ENCODE data around the gene TMIE. TPM values are rescaled to one million over a fixed set of nuclear protein-coding genes. Genes with fewer than 3 reads are reported as not detected.

The TMIE gene
- total and polyA plus RNA-seq, 10 of the 15 experiments (the other 5 are each of a cell fraction or from before 2014, with no cell fraction given) = not detected

- Histone ChIP-seq H3K4me1 (ENCODE audit: control insufficient read depth, insufficient read depth, low read length) (no peaks in the 10 kb centered on the region), H3K9ac (ENCODE audit: control insufficient read depth, insufficient read depth, low read length) (no peak overlapping the region), H2AFZ (ENCODE audit: control insufficient read depth, low read depth, low read length) (no peak overlapping the region), H4K20me1 (ENCODE audit: control insufficient read depth, insufficient read depth) (no peaks in the 10 kb centered on the region; the same call in 1 of the 2 replicates), H3K79me2 (ENCODE audit: control insufficient read depth, insufficient read depth, low read length) (no peaks in the 10 kb centered on the region), H3K27ac (ENCODE audit: control insufficient read depth, insufficient read depth) (no peak overlapping the region), H3K4me2 (ENCODE audit: control insufficient read depth, insufficient read depth) (no peak overlapping the region), H3K9me3 (replicated peaks; ENCODE audit: control insufficient read depth, insufficient read depth, low read length) (no peaks in the 10 kb centered on the region), H3K4me3 (no peak overlapping the region), H3K27me3 (replicated peaks in 1 of 2; ENCODE audit: control insufficient read depth in 2 of 2, insufficient read depth in 2 of 2, low read length in 1 of 2) (peaks cover 0 to 3% of the 10 kb centered on the region in 2 experiments; a peak in 3 of 4 replicates), H3K36me3 (ENCODE audit: control insufficient read depth in 2 of 2, insufficient read depth in 2 of 2, low read length in 1 of 2) (no peaks in the 10 kb centered on the region)
- ATAC-seq = no peak
- ChIA-PET POLR2A (no interaction called here), CTCF (interaction anchor here (0.5 to 0.9 kb wide), 2 partner anchors 8 to 13 kb away, joined by 3 read pairs; no protein-coding TSS in a partner anchor), SMC1A (ENCODE audit: uncharacterized antibody, unreplicated experiment) (no interaction called here), RAD21 (ENCODE audit: unreplicated experiment) (no interaction called here)
- 11% methylated on average over 9 of the region's 9 CpGs for WGBS (ENCODE audit: insufficient coverage, insufficient replicate concordance, low lambda C conversion rate, missing lambda C conversion rate)
- TF ChIP-seq YBX1 (IDR thresholded peaks at IDR 0.05) (no peak), E4F1 (IDR thresholded peaks at IDR 0.05; ENCODE audit: borderline replicate concordance, partially characterized antibody) (no peak)
- TF ChIP-seq, protein P1, sequence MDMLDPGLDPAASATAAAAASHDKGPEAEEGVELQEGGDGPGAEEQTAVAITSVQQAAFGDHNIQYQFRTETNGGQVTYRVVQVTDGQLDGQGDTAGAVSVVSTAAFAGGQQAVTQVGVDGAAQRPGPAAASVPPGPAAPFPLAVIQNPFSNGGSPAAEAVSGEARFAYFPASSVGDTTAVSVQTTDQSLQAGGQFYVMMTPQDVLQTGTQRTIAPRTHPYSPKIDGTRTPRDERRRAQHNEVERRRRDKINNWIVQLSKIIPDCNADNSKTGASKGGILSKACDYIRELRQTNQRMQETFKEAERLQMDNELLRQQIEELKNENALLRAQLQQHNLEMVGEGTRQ (IDR thresholded peaks at IDR 0.05; ENCODE audit: borderline replicate concordance, low read depth, low read length) = no peak
- no peak for FAIRE-seq
- in situ Hi-C loops (cut with MboI) = no loop called here
- intact Hi-C loops (cut with micrococcal nuclease; ENCODE audit: unreplicated experiment) = no loop called here
- no TSS peak for BruUV-seq (replicated peaks)
- no peak for DNase-seq (ENCODE audit: low read depth, low spot score)
These were observed 35.3 kb upstream of the TMIE start for GRCh38 chr3:46665763-46666452.

Data from GM12878 (cell line).